ENCODE data around the gene LUZP2.
A peak's percentile ranks its signal among the peaks of the same experiment; 100 is the strongest.

The LUZP2 gene

GRCh38 chr11:24635588-24636290, 138.9 kb downstream of the LUZP2 start:
- Histone ChIP-seq H4K5ac (ENCODE audit: low read length) (no peak overlapping the region), H3K79me1 (ENCODE audit: low read length) (no peaks in the 10 kb centered on the region), H3K4me2 (ENCODE audit: low read length) (no peak overlapping the region), H3K27me3 (ENCODE audit: insufficient read depth, low read length, poor library complexity) (no peaks in the 10 kb centered on the region), H2BK5ac (ENCODE audit: low read length) (no peak overlapping the region), H4K8ac (ENCODE audit: low read depth, low read length) (no peak overlapping the region), H2BK15ac (replicated peaks; ENCODE audit: low read depth) (no peak overlapping the region), H3K27ac (ENCODE audit: low read depth, low read length) (no peak overlapping the region), H3K4me1 (ENCODE audit: control insufficient read depth, low read depth, low read length) (no peaks in the 10 kb centered on the region), H3K9ac (ENCODE audit: low read length) (no peak overlapping the region), H2BK120ac (ENCODE audit: low read depth, low read length) (no peak overlapping the region), H3K4me3 (ENCODE audit: low read length) (no peak overlapping the region), H3K56ac (ENCODE audit: low read length) (no peak overlapping the region), H3K36me3 (ENCODE audit: control insufficient read depth, insufficient read depth, low read length) (no peaks in the 10 kb centered on the region), H3K79me2 (ENCODE audit: control insufficient read depth, insufficient read depth, low read length) (no peaks in the 10 kb centered on the region), H3K4ac (ENCODE audit: low read depth, low read length) (no peak overlapping the region), H3K23ac (ENCODE audit: low read length) (no peak overlapping the region), H3K18ac (ENCODE audit: low read length) (no peak overlapping the region), H2AK5ac (ENCODE audit: low read length) (no peak overlapping the region)
- DNase-seq, result no peak
- WGBS (ENCODE audit: extremely low coverage, insufficient coverage, low lambda C conversion rate), result no CpG with 5 or more reads among the region's 5 CpGs

- no CpG with 5 or more reads among the region's 1 CpG for WGBS (ENCODE audit: extremely low coverage, insufficient coverage, low lambda C conversion rate)
- Histone ChIP-seq H3K4me1 (ENCODE audit: control insufficient read depth, low read depth, low read length) (no peaks in the 10 kb centered on the region), H2BK15ac (replicated peaks; ENCODE audit: low read depth) (no peak overlapping the region), H2BK120ac (ENCODE audit: low read depth, low read length) (no peak overlapping the region), H2BK5ac (ENCODE audit: low read length) (no peak overlapping the region), H3K18ac (ENCODE audit: low read length) (no peak overlapping the region), H3K9ac (ENCODE audit: low read length) (no peak overlapping the region), H3K4ac (ENCODE audit: low read depth, low read length) (no peak overlapping the region), H4K5ac (ENCODE audit: low read length) (no peak overlapping the region), H3K23ac (ENCODE audit: low read length) (no peak overlapping the region), H3K4me3 (ENCODE audit: low read length) (no peak overlapping the region), H3K4me2 (ENCODE audit: low read length) (no peak overlapping the region), H3K27me3 (ENCODE audit: insufficient read depth, low read length, poor library complexity) (no peaks in the 10 kb centered on the region), H3K27ac (ENCODE audit: low read depth, low read length) (no peak overlapping the region), H3K36me3 (ENCODE audit: control insufficient read depth, insufficient read depth, low read length) (no peaks in the 10 kb centered on the region), H4K8ac (ENCODE audit: low read depth, low read length) (no peak overlapping the region), H3K79me1 (ENCODE audit: low read length) (no peaks in the 10 kb centered on the region), H2AK5ac (ENCODE audit: low read length) (no peak overlapping the region), H3K79me2 (ENCODE audit: control insufficient read depth, insufficient read depth, low read length) (no peaks in the 10 kb centered on the region), H3K56ac (ENCODE audit: low read length) (no peak overlapping the region)
- no peak for DNase-seq
These were observed 139.4 kb downstream of the LUZP2 start for GRCh38 chr11:24636291-24636629.

GRCh38 chr11:24637520-24637919, 140.7 kb downstream of the LUZP2 start:
- Histone ChIP-seq H4K8ac (ENCODE audit: low read depth, low read length) (no peak overlapping the region), H2BK15ac (replicated peaks; ENCODE audit: low read depth) (no peak overlapping the region), H3K4me3 (ENCODE audit: low read length) (no peak overlapping the region), H3K4me1 (ENCODE audit: control insufficient read depth, low read depth, low read length) (no peaks in the 10 kb centered on the region), H3K79me1 (ENCODE audit: low read length) (no peaks in the 10 kb centered on the region), H3K23ac (ENCODE audit: low read length) (no peak overlapping the region), H2BK5ac (ENCODE audit: low read length) (no peak overlapping the region), H3K18ac (ENCODE audit: low read length) (no peak overlapping the region), H3K27ac (ENCODE audit: low read depth, low read length) (no peak overlapping the region), H2AK5ac (ENCODE audit: low read length) (no peak overlapping the region), H3K4ac (ENCODE audit: low read depth, low read length) (no peak overlapping the region), H3K4me2 (ENCODE audit: low read length) (no peak overlapping the region), H3K36me3 (ENCODE audit: control insufficient read depth, insufficient read depth, low read length) (no peaks in the 10 kb centered on the region), H4K5ac (ENCODE audit: low read length) (no peak overlapping the region), H3K79me2 (ENCODE audit: control insufficient read depth, insufficient read depth, low read length) (no peaks in the 10 kb centered on the region), H2BK120ac (ENCODE audit: low read depth, low read length) (no peak overlapping the region), H3K56ac (ENCODE audit: low read length) (no peak overlapping the region), H3K9ac (ENCODE audit: low read length) (no peak overlapping the region), H3K27me3 (ENCODE audit: insufficient read depth, low read length, poor library complexity) (no peaks in the 10 kb centered on the region)
- DNase-seq, result no peak
- no CpG with 5 or more reads among the region's 6 CpGs for WGBS (ENCODE audit: extremely low coverage, insufficient coverage, low lambda C conversion rate)

- no peak overlapping the region for H4K8ac ChIP-seq (ENCODE audit: low read depth, low read length)
- H3K79me1 ChIP-seq (ENCODE audit: low read length), result no peaks in the 10 kb centered on the region
- no peaks in the 10 kb centered on the region for H3K27me3 ChIP-seq (ENCODE audit: insufficient read depth, low read length, poor library complexity)
- H3K4me3 ChIP-seq (ENCODE audit: low read length), result no peak overlapping the region
- no peak overlapping the region for H2BK15ac ChIP-seq (replicated peaks; ENCODE audit: low read depth)
- H3K79me2 ChIP-seq (ENCODE audit: control insufficient read depth, insufficient read depth, low read length), result no peaks in the 10 kb centered on the region
- no peak overlapping the region for H3K4me2 ChIP-seq (ENCODE audit: low read length)
- no peak overlapping the region for H3K4ac ChIP-seq (ENCODE audit: low read depth, low read length)
- H2AK5ac ChIP-seq (ENCODE audit: low read length), result no peak overlapping the region
- DNase-seq, result peak; percentile 23
- H2BK5ac ChIP-seq (ENCODE audit: low read length), result no peak overlapping the region
- H3K9ac ChIP-seq (ENCODE audit: low read length), result no peak overlapping the region
- no peak overlapping the region for H4K5ac ChIP-seq (ENCODE audit: low read length)
- no peaks in the 10 kb centered on the region for H3K36me3 ChIP-seq (ENCODE audit: control insufficient read depth, insufficient read depth, low read length)
- H3K23ac ChIP-seq (ENCODE audit: low read length), result no peak overlapping the region
- H2BK120ac ChIP-seq (ENCODE audit: low read depth, low read length), result no peak overlapping the region
- H3K56ac ChIP-seq (ENCODE audit: low read length), result no peak overlapping the region
- H3K27ac ChIP-seq (ENCODE audit: low read depth, low read length), result no peak overlapping the region
- H3K18ac ChIP-seq (ENCODE audit: low read length), result no peak overlapping the region
- H3K4me1 ChIP-seq (ENCODE audit: control insufficient read depth, low read depth, low read length), result no peaks in the 10 kb centered on the region
These were observed 145.8 kb downstream of the LUZP2 start for GRCh38 chr11:24642648-24643047.

- no peaks in the 10 kb centered on the region for H3K27me3 ChIP-seq (ENCODE audit: insufficient read depth, low read length, poor library complexity)
- H2BK15ac ChIP-seq (replicated peaks; ENCODE audit: low read depth), result no peak overlapping the region
- no peaks in the 10 kb centered on the region for H3K79me2 ChIP-seq (ENCODE audit: control insufficient read depth, insufficient read depth, low read length)
- DNase-seq, result no peak
- no peak overlapping the region for H3K4me2 ChIP-seq (ENCODE audit: low read length)
- no peak overlapping the region for H3K9ac ChIP-seq (ENCODE audit: low read length)
- no peak overlapping the region for H3K18ac ChIP-seq (ENCODE audit: low read length)
- no peaks in the 10 kb centered on the region for H3K36me3 ChIP-seq (ENCODE audit: control insufficient read depth, insufficient read depth, low read length)
- H3K79me1 ChIP-seq (ENCODE audit: low read length), result no peaks in the 10 kb centered on the region
- H4K8ac ChIP-seq (ENCODE audit: low read depth, low read length), result no peak overlapping the region
- no peak overlapping the region for H3K23ac ChIP-seq (ENCODE audit: low read length)
- H2AK5ac ChIP-seq (ENCODE audit: low read length), result no peak overlapping the region
- H3K4ac ChIP-seq (ENCODE audit: low read depth, low read length), result no peak overlapping the region
- no peak overlapping the region for H2BK5ac ChIP-seq (ENCODE audit: low read length)
- no peaks in the 10 kb centered on the region for H3K4me1 ChIP-seq (ENCODE audit: control insufficient read depth, low read depth, low read length)
- H2BK120ac ChIP-seq (ENCODE audit: low read depth, low read length), result no peak overlapping the region
- no peak overlapping the region for H3K27ac ChIP-seq (ENCODE audit: low read depth, low read length)
- H3K4me3 ChIP-seq (ENCODE audit: low read length), result no peak overlapping the region
- H4K5ac ChIP-seq (ENCODE audit: low read length), result no peak overlapping the region
- H3K56ac ChIP-seq (ENCODE audit: low read length), result no peak overlapping the region
These were observed 148.7 kb downstream of the LUZP2 start for GRCh38 chr11:24645563-24645962.

GRCh38 chr11:24651873-24652272, 155.0 kb downstream of the LUZP2 start:
- H3K4ac ChIP-seq (ENCODE audit: low read depth, low read length), result no peak overlapping the region
- no peak overlapping the region for H3K4me2 ChIP-seq (ENCODE audit: low read length)
- H3K27ac ChIP-seq (ENCODE audit: low read depth, low read length), result no peak overlapping the region
- H3K79me1 ChIP-seq (ENCODE audit: low read length), result no peaks in the 10 kb centered on the region
- H3K23ac ChIP-seq (ENCODE audit: low read length), result no peak overlapping the region
- no peak overlapping the region for H2BK5ac ChIP-seq (ENCODE audit: low read length)
- H4K8ac ChIP-seq (ENCODE audit: low read depth, low read length), result no peak overlapping the region
- no peak overlapping the region for H3K18ac ChIP-seq (ENCODE audit: low read length)
- no peak overlapping the region for H4K5ac ChIP-seq (ENCODE audit: low read length)
- no peaks in the 10 kb centered on the region for H3K79me2 ChIP-seq (ENCODE audit: control insufficient read depth, insufficient read depth, low read length)
- no peaks in the 10 kb centered on the region for H3K27me3 ChIP-seq (ENCODE audit: insufficient read depth, low read length, poor library complexity)
- H2BK15ac ChIP-seq (replicated peaks; ENCODE audit: low read depth), result no peak overlapping the region
- no peaks in the 10 kb centered on the region for H3K36me3 ChIP-seq (ENCODE audit: control insufficient read depth, insufficient read depth, low read length)
- WGBS (ENCODE audit: extremely low coverage, insufficient coverage, low lambda C conversion rate), result no CpG with 5 or more reads among the region's 2 CpGs
- H3K9ac ChIP-seq (ENCODE audit: low read length), result no peak overlapping the region
- H3K4me3 ChIP-seq (ENCODE audit: low read length), result no peak overlapping the region
- H2AK5ac ChIP-seq (ENCODE audit: low read length), result no peak overlapping the region
- H3K56ac ChIP-seq (ENCODE audit: low read length), result no peak overlapping the region
- H3K4me1 ChIP-seq (ENCODE audit: control insufficient read depth, low read depth, low read length), result no peaks in the 10 kb centered on the region
- DNase-seq, result no peak
- no peak overlapping the region for H2BK120ac ChIP-seq (ENCODE audit: low read depth, low read length)

All from mesendoderm (in vitro differentiated cells).